ENCODE measurements around the gene FCF1. TPM values are rescaled to one million over a fixed set of nuclear protein-coding genes. Genes with fewer than 3 reads are reported as not detected.

Gene FCF1
- total and polyA plus RNA-seq, 9 of the 15 experiments (the other 6 are each of a cell fraction or from before 2014, with no cell fraction given): 6.8 to 91.9 (median 40.0) TPM

DNA sequence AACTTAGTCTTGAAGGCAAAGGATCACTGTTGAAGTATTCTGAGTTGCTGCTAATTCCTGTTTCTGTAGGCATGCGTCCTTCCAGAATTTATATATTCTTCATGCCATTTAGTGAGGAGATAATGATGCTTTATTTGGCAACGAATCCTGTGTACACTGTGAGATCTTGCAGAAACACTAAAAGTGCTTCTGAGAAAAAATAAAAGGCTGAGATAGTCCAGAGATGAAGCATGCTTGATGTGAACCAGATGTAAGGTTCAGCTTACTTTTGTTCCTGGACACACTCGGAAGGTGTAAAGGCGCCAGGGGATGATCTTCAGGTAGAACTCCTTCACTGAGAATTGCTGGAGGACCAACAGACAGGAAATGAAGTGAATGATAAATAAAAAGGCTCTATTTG, 39.2 kb upstream of the FCF1 start:
- in situ Hi-C loops (cut with MboI): no loop called here
- Histone ChIP-seq H3K27ac (ENCODE audit: extremely low read depth, low read depth, low read length) (no peak overlapping the region), H3K79me2 (ENCODE audit: control insufficient read depth, insufficient read depth, low read length) (no peaks in the 10 kb centered on the region), H3K27me3 (ENCODE audit: control insufficient read depth in 2 of 2, insufficient read depth in 2 of 2, low read length in 2 of 2) (no peaks in the 10 kb centered on the region), H3K4me2 (ENCODE audit: insufficient read depth, low read length) (no peak overlapping the region), H2AFZ (ENCODE audit: low read depth, low read length) (no peak overlapping the region), H3K9me3 (replicated peaks; ENCODE audit: control insufficient read depth, insufficient read depth, low read depth, low read length) (no peaks in the 10 kb centered on the region), H3K9me1 (ENCODE audit: control insufficient read depth, insufficient read depth, low read length) (no peaks in the 10 kb centered on the region), H3K36me3 (ENCODE audit: control insufficient read depth, insufficient read depth, low read length) (peaks cover 72% of the 10 kb centered on the region; the same call in 2 of the 3 replicates), H3K4me1 (replicated peaks in 1 of 2; ENCODE audit: control insufficient read depth in 2 of 2, insufficient read depth in 2 of 2, low read length in 2 of 2) (no peaks in the 10 kb centered on the region), H3K4me3 (no peak overlapping the region), H3K9ac (ENCODE audit: insufficient read depth in 1 of 2, low read depth in 2 of 2, low read length in 2 of 2) (no peak overlapping the region), H4K20me1 (replicated peaks; ENCODE audit: control insufficient read depth, insufficient read depth, low read length) (no peaks in the 10 kb centered on the region)
- POLR2A ChIA-PET: no interaction called here
- FAIRE-seq: no peak
- 87% methylated on average over 4 of the region's 4 CpGs for WGBS (ENCODE audit: insufficient coverage, low coverage, missing lambda C conversion rate)
- ATAC-seq: no peak
- DNase-seq (ENCODE audit: extremely low read depth in 1 of 4, low spot score in 3 of 4): no peak
- intact Hi-C loops (cut with micrococcal nuclease): no loop called here
- CTCF ChIA-PET (ENCODE audit: low intra/inter-chr PET ratio): no interaction called here
- TF ChIP-seq ZFP30 (CRISPR knock-in tag; IDR thresholded peaks at IDR 0.05; ENCODE audit: borderline replicate concordance) (no peak), XRCC5 (IDR thresholded peaks at IDR 0.05; ENCODE audit: low read depth, low read length) (no peak), JUN (IDR thresholded peaks at IDR 0.05; ENCODE audit: borderline replicate concordance, low read depth, low read length) (no peak), JUN (CRISPR knock-in tag; IDR thresholded peaks at IDR 0.05; ENCODE audit: borderline replicate concordance) (no peak), SMAD2 (IDR thresholded peaks at IDR 0.05; ENCODE audit: low read depth, low read length) (no peak), RAD51 (IDR thresholded peaks at IDR 0.05; ENCODE audit: borderline replicate concordance, low read depth) (no peak), HDAC3 (IDR thresholded peaks at IDR 0.05; ENCODE audit: borderline replicate concordance, partially characterized antibody) (no peak), NBN (IDR thresholded peaks at IDR 0.05; ENCODE audit: low read depth) (no peak), NCOA6 (IDR thresholded peaks at IDR 0.05) (no peak), ZKSCAN8 (CRISPR knock-in tag; IDR thresholded peaks at IDR 0.05) (no peak), MTA3 (IDR thresholded peaks at IDR 0.05; ENCODE audit: borderline replicate concordance) (no peak), SMARCA4 (IDR thresholded peaks at IDR 0.05) (no peak), ELF4 (CRISPR knock-in tag; IDR thresholded peaks at IDR 0.05) (no peak), POLR2AphosphoS2 (IDR thresholded peaks at IDR 0.05; ENCODE audit: low read length) (no peak)
- TF ChIP-seq, protein P1, sequence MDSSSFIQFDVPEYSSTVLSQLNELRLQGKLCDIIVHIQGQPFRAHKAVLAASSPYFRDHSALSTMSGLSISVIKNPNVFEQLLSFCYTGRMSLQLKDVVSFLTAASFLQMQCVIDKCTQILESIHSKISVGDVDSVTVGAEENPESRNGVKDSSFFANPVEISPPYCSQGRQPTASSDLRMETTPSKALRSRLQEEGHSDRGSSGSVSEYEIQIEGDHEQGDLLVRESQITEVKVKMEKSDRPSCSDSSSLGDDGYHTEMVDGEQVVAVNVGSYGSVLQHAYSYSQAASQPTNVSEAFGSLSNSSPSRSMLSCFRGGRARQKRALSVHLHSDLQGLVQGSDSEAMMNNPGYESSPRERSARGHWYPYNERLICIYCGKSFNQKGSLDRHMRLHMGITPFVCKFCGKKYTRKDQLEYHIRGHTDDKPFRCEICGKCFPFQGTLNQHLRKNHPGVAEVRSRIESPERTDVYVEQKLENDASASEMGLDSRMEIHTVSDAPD (CRISPR knock-in tag; IDR thresholded peaks at IDR 0.05): no peak
- TF ChIP-seq, protein P2, sequence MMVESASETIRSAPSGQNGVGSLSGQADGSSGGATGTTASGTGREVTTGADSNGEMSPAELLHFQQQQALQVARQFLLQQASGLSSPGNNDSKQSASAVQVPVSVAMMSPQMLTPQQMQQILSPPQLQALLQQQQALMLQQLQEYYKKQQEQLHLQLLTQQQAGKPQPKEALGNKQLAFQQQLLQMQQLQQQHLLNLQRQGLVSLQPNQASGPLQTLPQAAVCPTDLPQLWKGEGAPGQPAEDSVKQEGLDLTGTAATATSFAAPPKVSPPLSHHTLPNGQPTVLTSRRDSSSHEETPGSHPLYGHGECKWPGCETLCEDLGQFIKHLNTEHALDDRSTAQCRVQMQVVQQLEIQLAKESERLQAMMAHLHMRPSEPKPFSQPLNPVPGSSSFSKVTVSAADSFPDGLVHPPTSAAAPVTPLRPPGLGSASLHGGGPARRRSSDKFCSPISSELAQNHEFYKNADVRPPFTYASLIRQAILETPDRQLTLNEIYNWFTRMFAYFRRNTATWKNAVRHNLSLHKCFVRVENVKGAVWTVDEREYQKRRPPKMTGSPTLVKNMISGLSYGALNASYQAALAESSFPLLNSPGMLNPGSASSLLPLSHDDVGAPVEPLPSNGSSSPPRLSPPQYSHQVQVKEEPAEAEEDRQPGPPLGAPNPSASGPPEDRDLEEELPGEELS (CRISPR knock-in tag; IDR thresholded peaks at IDR 0.05; ENCODE audit: borderline replicate concordance): no peak
- TF ChIP-seq, protein P3, sequence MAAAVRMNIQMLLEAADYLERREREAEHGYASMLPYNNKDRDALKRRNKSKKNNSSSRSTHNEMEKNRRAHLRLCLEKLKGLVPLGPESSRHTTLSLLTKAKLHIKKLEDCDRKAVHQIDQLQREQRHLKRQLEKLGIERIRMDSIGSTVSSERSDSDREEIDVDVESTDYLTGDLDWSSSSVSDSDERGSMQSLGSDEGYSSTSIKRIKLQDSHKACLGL (CRISPR knock-in tag; IDR thresholded peaks at IDR 0.05; ENCODE audit: borderline replicate concordance, poor library complexity, severe bottlenecking): no peak
- BruUV-seq (replicated peaks): no TSS peak
